ENCODE results near the gene UBE2D2. TPM values are rescaled to one million over a fixed set of nuclear protein-coding genes. Genes with fewer than 3 reads are reported as not detected.

The UBE2D2 gene
- total and polyA plus RNA-seq, 2 of the 13 experiments (the other 11 are each of a cell fraction or from before 2014, with no cell fraction given): 79.1 to 109 TPM

- no peak for TF ChIP-seq SSRP1 (CRISPR knock-in tag; IDR thresholded peaks at IDR 0.05)
- peak; percentile 59 for TF ChIP-seq GABPB1 (CRISPR knock-in tag; IDR thresholded peaks at IDR 0.05)
- no peak for TF ChIP-seq ZNF670 (CRISPR knock-in tag; IDR thresholded peaks at IDR 0.05; ENCODE audit: borderline replicate concordance)
- TF ChIP-seq SPEN (CRISPR knock-in tag; IDR thresholded peaks at IDR 0.05; ENCODE audit: low read depth): peak; percentile 83
- peak; percentile 43 for TF ChIP-seq U2AF1 (optimal IDR thresholded peaks at IDR 0.05; ENCODE audit: low read depth, low read length)
- TF ChIP-seq RXRB (CRISPR knock-in tag; IDR thresholded peaks at IDR 0.05; ENCODE audit: borderline replicate concordance): peak; percentile 75
- TF ChIP-seq, protein P1, sequence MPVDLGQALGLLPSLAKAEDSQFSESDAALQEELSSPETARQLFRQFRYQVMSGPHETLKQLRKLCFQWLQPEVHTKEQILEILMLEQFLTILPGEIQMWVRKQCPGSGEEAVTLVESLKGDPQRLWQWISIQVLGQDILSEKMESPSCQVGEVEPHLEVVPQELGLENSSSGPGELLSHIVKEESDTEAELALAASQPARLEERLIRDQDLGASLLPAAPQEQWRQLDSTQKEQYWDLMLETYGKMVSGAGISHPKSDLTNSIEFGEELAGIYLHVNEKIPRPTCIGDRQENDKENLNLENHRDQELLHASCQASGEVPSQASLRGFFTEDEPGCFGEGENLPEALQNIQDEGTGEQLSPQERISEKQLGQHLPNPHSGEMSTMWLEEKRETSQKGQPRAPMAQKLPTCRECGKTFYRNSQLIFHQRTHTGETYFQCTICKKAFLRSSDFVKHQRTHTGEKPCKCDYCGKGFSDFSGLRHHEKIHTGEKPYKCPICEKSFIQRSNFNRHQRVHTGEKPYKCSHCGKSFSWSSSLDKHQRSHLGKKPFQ (CRISPR knock-in tag; IDR thresholded peaks at IDR 0.05; ENCODE audit: insufficient replicate concordance): peak; percentile 45
- TF ChIP-seq, protein P2, sequence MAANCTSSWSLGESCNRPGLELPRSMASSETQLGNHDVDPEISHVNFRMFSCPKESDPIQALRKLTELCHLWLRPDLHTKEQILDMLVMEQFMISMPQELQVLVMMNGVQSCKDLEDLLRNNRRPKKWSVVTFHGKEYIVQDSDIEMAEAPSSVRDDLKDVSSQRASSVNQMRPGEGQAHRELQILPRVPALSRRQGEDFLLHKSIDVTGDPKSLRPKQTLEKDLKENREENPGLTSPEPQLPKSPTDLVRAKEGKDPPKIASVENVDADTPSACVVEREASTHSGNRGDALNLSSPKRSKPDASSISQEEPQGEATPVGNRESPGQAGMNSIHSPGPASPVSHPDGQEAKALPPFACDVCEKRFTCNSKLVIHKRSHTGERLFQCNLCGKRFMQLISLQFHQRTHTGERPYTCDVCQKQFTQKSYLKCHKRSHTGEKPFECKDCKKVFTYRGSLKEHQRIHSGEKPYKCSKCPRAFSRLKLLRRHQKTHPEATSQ (CRISPR knock-in tag; IDR thresholded peaks at IDR 0.05; ENCODE audit: borderline replicate concordance): peak; percentile 87
- TF ChIP-seq HOXA3 (CRISPR knock-in tag; IDR thresholded peaks at IDR 0.05): peak; percentile 57; the same call in 1 of the 2 replicates
- peak; percentile 80 for TF ChIP-seq RXRA (CRISPR knock-in tag; IDR thresholded peaks at IDR 0.05)
- TF ChIP-seq, protein P3, sequence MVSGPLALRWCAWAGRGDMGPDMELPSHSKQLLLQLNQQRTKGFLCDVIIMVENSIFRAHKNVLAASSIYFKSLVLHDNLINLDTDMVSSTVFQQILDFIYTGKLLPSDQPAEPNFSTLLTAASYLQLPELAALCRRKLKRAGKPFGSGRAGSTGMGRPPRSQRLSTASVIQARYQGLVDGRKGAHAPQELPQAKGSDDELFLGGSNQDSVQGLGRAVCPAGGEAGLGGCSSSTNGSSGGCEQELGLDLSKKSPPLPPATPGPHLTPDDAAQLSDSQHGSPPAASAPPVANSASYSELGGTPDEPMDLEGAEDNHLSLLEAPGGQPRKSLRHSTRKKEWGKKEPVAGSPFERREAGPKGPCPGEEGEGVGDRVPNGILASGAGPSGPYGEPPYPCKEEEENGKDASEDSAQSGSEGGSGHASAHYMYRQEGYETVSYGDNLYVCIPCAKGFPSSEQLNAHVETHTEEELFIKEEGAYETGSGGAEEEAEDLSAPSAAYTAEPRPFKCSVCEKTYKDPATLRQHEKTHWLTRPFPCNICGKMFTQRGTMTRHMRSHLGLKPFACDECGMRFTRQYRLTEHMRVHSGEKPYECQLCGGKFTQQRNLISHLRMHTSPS (CRISPR knock-in tag; IDR thresholded peaks at IDR 0.05; ENCODE audit: low read depth): peak; percentile 95
- TF ChIP-seq FOXK1 (CRISPR knock-in tag; IDR thresholded peaks at IDR 0.05; ENCODE audit: borderline replicate concordance, low read depth): no peak
- TF ChIP-seq, protein P4, sequence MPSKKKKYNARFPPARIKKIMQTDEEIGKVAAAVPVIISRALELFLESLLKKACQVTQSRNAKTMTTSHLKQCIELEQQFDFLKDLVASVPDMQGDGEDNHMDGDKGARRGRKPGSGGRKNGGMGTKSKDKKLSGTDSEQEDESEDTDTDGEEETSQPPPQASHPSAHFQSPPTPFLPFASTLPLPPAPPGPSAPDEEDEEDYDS (CRISPR knock-in tag; IDR thresholded peaks at IDR 0.05): peak; percentile 56; the same call in 1 of the 2 replicates
- TF ChIP-seq ATF4 (CRISPR knock-in tag; IDR thresholded peaks at IDR 0.05): no peak
- TF ChIP-seq ZNF747 (CRISPR knock-in tag; IDR thresholded peaks at IDR 0.05; ENCODE audit: borderline replicate concordance): no peak
- TF ChIP-seq SRY (CRISPR knock-in tag; IDR thresholded peaks at IDR 0.05): peak; percentile 46; the same call in 1 of the 2 replicates
- TF ChIP-seq NFE2L1 (CRISPR knock-in tag; IDR thresholded peaks at IDR 0.05; ENCODE audit: borderline replicate concordance): no peak
- peak; percentile 64; the same call in 1 of the 2 replicates for TF ChIP-seq KDM2A (CRISPR knock-in tag; IDR thresholded peaks at IDR 0.05; ENCODE audit: borderline replicate concordance, low read depth)
- 0 out of 2 replicates have a peak, but pooled peaks have one; percentile 23 for TF ChIP-seq PPARG (CRISPR knock-in tag; conservative IDR thresholded peaks at IDR 0.05)
Observed at GRCh38 chr5:139642891-139643871, 82.0 kb downstream of the UBE2D2 start (continued).
